ENCODE results near the gene RNPEPL1. TPM values are rescaled to one million over a fixed set of nuclear protein-coding genes. Genes with fewer than 3 reads are reported as not detected.
"Not testable (repeated sequence)": the region's sequence is repeated elsewhere in the genome, so short reads cannot be mapped to it uniquely, and the experiment has no call there.

RNPEPL1 gene
- total RNA-seq, 1 experiment from 2014 or later: 18.1 TPM

DNA sequence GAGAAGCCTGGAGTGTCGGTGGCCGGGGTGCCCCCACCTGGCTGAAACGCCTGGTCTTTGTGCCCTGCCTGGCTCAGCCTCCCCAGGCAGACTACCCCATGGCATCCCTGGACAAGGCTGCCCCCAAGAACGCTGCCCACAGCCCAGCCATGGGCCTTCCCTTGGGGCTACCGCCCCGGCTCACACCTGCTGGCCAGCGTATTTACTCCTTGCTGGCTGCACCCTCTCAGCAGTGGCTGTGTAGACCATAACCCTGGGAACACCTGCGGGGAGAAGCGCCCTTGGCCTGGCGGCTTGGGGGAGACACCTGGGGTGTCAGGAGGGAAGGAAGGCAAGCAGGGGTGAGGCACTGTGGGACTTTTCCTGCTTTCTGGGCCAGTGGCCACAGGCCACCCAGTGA is 35.6 kb downstream of the RNPEPL1 start:
- DNase-seq (ENCODE audit: low read depth): no peak

DNA sequence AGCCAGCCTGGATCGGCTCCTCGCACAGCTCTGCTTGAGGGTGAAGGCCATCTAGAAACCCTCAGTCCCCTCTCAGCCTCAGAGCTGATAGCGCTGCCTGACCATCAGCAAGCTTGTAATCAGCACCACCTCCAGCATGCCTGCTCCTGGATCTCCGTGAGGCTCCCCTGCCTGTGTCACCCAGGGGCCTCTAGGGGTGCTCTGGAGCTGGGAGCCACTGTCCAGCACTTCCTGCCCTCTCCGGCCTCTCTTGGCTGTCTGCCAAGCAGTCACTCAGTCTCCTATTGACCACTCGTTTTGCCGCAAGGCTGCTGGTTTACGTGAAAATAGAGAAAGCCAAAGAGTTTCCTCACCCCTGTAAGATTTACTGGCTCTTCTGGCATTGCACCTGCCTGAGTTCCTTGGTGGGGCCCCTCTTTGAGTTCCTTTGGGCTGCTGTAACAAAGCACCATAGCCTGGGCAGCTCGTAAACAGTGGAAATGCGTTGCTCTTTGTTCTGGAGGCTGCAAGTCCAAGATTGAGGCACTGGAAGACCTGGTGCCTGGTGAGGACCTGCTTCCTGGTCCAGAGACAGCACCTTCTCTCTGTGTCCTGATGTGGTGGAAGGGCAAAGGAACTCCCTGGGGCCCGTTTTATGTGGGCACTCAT is 36.1 kb downstream of the RNPEPL1 start:
- peak; percentile 52 for DNase-seq (ENCODE audit: low read depth)

DNA sequence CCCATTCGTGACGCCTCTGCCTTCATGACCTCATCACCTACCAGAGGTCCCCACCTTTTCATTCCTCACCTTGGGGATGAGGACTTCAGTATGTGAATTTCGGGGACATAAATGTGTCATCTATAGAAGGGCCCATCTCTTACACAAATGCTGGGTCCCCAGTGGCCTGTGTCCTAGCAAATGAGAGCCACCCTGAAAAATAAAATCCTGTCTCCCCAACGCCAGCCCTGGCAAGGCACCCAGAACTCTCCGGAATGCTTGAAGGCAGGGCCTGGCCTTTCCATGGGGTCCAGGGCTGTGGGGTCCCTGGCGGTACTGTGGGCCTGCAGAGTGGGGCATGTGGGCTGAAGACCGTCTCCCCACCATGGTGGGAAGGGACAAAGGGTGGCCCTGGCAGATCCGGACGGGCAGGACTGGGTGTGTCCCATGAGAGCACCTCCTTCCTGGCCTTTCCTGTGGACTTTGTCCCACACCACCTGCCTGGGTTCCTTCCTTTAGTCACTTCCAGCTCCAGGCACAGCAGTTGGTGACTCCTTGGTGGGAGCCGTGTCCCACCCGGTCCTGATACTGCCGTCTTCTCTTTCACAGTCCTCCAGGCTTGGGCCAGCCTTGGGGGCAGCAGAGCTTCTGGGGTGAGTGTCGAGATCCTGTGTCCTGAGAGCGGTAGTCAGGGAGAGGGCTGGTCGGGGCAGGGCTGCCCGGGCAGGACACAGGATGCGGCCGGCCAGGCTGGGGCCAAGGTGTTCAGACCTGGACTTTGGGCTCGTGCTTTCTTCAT is 36.8 kb downstream of the RNPEPL1 start:
- no peak for DNase-seq (ENCODE audit: low read depth)

DNA sequence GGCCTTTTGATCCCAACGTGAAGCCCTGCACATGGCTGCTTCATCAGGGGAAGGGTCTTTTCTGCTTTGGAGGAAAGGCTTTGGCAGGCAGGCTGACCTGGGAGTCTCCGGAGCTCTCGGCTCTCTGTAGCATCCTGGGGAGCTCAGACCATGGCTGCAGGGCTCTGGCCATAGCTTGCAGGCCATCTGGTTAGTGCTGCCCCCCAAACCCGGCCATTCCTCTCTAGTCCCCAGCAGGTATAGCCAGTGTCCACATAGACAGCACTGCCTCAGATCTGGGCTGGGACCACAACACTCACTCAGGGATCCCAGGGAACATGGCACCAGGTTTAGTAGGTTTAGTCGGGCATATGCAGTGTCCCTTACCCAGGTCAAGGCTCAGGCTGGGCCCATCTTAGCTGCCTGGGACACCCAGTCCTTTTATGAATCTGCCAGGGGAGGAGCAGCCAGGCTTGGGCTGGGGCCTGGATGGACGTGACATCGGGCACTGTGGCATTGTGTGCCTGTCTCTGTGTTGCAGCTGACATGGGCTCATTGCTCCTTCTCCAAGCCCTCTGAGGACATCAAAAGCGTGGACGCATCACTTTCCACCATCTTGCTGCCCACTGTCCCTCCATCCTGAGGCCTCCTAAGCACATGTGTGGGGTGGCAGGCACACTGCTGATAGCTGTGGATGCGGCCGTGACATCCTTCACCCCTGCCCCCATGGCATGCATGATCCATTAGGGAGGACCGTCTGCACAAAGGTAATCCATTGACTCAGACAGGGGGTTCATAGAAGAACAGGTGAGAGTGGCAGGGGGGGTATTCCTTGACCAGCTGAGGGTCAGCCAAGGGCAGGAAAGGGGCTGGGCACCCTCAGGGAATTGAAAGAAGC is 37.8 kb downstream of the RNPEPL1 start:
- DNase-seq (ENCODE audit: low read depth): no peak

DNA sequence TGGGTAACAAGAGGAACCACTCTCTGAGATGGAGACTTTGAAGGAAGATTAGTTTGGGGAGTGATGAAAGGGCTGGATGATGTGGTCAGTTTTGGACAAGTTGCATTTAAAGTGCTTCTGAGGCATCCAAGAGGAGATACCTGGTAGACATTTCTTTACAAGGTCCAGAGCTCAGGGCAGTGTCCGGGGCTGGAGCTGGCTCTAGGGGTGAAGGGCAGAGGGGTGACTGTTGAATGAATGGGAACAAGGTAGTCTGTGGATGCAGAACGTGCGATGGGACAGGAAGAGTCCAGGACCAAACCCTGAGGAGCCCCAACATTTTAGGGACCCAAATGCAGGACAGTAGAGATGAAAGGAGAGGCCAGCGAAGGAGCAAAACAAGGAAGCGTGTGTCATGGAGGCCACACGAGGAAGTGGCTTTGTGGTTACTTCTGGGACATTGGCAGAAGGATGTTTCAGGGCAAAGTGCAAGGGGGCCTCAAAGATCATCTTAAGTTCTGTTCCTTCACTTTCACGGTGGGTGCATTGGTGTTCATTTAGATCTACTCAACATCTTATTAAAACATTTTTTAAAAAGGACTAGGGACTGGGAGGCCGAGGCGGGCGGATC is 43.4 kb downstream of the RNPEPL1 start:
- DNase-seq (ENCODE audit: low read depth): no peak

DNA sequence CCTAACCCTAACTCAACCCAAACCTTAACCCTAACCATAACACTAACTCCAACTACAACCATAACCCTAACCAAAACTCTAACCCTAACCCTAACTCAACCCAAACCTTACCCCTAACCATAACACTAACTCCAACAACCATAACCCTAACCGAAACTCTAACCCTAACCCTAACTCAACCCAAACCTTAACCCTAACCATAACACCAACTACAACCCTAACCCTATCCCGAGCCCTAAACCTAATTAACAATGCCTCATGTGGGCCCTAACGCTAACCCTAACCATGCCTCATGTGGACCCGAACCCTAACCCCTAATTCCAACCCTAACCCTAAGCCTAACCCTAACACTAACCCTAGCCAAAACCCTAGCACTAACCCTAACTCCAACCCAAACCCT is 45.5 kb downstream of the RNPEPL1 start:
- no peak for DNase-seq (ENCODE audit: low read depth)

DNA sequence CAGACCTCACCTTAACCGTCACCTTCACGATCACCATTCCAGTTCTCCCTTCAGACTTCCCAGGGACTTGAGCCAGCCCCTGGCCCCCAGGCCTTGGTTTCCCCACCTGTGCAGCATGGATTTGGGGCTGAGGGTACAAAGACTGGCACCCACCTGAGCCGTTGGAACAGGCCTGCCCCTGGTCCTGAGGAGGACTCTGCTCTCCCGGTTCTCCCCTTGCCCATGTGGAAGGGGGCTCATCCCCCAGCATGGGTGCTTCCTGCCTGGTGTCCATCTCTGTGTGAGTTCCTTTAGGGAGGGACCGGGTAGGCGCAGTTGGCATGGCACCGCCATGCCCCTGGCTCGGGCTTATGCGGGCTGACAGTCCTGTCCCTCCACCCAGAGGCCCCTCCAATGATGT is 46.1 kb downstream of the RNPEPL1 start:
- DNase-seq (ENCODE audit: low read depth): no peak

DNA sequence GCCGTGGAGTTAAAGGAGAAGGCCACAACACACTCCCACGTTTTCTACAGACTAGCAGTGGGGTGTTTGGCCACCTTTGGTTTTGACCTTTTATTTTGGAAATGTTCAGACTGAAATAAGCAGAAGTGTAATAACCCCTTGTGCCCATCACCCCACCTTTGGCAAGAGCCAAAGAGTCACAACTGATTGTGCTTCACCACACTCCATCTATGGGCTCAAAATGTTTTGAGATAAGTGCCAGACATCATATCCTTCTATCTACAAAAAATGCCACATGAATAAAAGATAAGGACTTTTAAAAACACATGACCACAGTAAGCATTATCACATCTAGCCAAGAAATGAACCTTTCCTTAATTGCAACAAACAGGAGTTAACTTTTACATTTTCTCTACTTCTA is 47.1 kb downstream of the RNPEPL1 start:
- DNase-seq (ENCODE audit: low read depth): no peak

DNA sequence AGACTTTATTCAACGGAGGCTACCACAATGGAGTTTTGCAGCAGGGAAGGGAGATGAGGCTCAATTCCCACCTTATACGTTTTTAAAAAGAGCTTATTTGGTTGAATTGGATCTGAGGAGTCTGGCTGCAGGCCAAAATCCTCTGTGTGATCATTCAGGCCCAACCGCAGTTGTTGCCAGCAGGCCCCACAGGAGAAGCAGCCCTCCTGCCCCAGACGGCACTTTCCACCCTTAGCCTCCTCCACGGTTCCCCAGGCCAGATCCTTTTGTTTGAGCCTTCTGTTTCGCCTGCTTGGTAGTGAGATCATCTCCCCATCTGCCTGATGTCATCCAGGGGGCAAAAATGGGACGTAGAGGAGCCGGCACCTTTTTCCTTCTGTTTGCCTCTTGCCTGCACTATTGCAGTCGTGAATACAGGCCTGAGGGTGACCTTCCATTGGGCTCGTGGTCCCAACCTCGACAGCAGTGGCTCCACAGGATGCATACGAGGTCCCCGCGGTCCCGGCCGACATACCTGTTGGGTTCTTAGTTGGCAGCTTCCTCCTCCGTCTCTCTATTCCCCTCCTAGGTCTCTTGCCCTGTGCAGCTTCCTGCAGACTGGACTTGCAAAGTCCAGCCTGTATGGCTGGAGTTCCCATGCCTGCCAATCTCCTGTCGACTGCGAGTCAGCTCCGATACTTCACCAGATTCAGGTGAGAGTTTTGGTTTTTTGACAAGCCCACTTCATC is 47.7 kb downstream of the RNPEPL1 start:
- DNase-seq (ENCODE audit: low read depth): no peak

DNA sequence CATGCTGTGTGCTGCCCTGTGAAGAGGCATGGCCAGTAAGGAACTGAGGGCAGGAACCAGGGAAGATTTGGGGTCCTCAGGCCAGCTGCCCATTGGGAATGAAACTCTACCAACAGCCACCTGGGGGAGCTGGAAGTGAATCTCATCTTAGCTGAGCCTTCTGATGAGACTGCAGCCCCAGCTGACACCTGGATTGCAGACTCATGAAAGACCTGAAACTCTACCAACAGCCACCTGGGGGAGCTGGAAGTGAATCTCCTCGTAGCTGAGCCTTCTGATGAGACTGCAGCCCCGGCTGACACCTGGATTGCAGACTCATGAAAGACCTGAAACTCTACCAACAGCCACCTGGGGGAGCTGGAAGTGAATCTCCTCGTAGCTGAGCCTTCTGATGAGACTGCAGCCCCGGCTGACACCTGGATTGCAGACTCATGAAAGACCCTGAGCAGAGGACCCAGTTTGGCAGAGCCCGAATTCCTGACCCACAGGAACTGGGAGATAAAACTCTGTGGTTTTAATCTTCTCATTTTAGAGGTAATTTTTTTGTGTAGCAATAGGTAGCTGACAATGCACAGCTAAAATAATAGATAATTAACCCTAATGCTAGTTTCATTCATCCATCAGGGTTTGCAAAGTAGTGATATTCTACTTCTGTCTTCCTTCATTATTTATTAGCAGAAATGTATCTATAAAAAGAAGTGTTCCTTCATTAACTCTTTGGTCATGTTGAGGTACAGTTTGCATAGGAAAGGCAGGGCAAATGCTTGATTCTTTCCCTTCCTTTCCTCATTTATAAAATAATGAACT is 48.8 kb downstream of the RNPEPL1 start:
- not testable (repeated sequence) for DNase-seq (ENCODE audit: low read depth)

DNA sequence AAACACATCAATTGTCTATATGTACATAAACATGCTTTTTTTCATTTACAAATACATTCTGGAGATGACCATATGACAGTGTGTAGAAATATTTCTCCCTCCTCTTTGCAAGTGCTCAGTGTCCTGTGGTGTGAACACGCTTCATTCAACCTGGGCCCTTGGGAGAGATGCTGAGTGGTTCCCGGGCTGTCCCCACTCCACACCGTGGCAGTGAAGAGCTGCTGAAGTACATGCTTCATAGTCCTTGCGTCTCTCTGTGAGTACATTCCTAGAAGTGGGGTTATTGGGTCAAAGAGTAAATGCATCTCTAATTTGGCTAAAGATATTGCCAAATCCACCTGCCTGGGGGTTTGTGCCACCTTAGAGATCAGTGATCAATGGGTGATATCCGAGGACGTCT is 50.5 kb downstream of the RNPEPL1 start:
- no peak for DNase-seq (ENCODE audit: low read depth)

DNA sequence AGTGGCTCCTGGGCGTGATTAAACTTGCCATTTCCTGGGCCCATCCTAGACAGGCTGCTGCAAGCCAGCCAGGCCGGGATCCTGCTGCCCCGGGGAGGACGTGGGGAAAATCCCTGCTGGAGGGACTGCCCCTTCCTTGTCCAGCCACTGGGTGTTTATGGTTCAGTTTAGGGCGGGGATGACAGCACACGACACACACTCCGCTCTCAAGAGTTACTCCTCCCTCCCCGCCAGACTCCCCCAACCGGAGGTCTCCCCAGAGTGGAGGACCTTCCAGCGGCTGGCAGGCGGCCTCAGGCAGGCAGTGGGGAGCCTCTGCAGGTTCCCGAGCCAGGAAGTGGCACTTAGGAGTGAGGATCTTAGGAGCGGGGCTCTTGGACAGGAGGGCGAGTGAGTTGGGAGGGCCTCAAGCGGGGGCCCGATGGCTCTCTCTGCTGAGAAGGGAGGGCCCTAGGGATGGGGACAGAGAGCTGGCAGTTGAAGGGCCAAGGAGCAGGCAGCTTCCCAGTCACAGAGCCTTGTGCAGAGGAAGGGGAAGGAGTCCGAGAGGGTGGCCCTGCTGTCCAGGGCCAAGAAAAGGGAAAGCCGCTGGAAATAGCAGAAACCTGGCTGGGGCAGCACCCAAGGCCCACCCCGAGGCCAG is 51.3 kb downstream of the RNPEPL1 start:
- DNase-seq (ENCODE audit: low read depth): no peak

DNA sequence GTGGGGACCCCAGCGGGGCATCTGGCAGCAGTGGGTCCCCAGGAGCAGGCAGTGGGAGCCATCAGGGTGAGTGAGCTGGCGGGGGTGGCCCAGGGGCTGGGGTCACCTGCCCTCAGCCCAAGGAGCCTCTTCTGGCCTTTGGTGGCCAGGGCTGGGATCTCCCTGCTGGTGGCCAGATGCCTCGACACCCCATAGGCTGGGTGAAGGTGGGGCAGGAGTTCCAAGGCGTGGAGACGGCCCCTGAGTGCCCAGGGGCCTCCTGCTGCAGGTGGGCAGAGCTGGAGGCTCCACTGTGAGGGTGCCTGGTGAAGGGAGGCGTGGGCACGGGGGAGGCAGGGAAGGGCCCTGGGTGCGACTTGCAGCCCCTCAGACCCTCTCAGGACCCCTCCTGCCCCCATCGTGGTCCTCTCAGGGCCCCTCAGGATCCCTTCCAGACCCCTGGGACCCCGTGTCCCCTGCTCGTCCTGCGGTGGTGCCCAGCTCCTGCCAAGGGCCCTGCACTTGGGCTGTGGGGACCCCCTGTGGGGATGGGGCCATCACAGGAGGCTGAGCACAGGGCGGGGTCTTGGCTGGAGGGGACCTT is 52.0 kb downstream of the RNPEPL1 start:
- no peak for DNase-seq (ENCODE audit: low read depth)

DNA sequence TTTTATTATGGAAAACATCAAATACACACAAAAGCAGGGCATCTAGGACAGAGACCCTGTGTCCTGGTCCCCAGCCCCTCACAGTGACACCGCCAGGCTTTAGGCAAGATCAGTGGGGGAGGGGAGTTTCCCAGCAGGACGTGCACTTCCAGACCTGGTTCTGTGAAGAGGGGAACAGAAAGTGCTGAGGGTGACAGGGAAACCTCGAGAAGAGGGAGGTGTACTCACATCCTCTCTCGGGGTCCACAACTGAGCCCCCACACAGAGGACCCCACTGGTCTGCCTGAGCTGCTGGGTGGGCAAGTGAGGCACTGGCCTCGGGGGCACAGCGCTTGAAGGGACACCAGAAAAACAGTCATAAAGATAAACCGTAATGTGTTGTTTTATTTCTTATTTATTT is 52.6 kb downstream of the RNPEPL1 start:
- DNase-seq (ENCODE audit: low read depth): no peak

DNA sequence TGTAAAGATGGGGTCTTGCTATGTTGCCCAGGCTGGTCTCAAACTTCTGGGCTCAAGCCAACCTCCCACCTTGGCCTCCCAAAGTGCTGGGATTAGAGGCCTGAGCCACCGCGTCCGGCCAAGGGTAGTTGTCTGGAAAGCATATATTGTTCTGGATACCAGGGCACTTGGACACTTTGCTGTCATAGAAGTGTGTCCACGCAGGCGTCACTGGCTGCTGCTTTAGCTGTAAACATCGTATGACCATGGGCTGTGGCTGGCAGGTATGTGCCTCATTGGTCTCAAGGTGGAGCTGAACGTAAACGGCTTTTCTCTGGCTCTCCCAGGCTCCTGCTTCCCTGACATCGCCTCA is 53.8 kb downstream of the RNPEPL1 start:
- DNase-seq (ENCODE audit: low read depth): no peak

DNA sequence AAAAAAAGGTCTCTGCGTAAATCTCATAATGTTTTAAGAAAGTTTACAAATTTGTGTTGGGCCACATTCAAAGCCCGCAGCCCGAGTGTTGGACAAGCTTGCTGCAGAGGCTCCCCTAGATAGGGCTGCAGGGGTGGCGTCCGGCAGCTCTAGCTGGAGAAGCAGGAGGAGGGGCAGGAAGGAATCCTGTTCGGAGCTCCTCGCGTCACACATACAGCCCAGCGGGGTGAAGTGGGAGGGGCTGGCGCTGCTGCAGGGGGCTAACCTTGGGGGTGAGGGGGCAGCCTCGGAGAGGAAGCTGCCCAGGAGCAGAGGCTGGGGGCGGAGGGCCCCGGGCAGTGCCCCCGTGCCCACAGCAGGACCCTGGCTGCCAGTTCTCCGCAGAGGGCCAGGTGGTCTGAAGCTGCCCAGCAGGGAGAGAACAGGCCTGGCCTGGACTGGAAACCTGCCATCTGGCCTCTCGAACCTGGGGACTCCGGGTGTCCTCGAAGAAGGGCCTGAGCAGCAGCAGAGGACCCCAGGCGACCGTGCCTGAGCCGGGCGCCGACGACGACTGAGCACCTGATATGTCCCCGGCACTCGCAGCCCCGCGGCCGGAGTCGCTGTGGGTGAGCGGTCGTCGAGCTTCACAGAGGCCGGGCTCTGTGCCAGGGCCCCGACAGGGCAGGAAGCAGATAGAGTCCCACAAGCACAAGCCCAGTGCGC is 54.4 kb downstream of the RNPEPL1 start:
- DNase-seq (ENCODE audit: low read depth): no peak

DNA sequence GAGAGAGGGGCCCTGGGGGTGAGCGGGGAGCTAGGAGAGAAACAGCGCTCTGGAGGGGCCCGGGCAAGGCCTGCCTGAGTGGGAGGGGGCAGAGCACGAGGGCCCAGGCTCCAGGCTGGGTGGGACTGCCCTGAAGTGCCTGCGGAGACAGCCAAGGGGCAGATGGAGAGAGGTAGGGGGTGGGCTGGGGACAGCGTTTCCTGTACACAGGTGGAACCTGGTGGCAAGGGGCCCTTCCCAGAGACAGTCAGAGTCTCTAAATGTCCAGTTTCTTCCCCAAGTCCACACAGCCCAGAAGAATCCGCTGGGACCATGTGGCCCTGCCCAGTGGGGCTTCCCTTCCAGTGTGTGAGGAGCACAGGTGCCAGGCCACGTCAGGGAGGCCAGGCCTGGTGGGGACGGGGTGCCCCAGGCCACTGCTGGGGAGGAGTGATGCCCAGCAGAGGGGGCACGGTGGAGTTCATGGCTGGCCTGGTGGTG is 55.3 kb downstream of the RNPEPL1 start:
- DNase-seq (ENCODE audit: low read depth): no peak

DNA sequence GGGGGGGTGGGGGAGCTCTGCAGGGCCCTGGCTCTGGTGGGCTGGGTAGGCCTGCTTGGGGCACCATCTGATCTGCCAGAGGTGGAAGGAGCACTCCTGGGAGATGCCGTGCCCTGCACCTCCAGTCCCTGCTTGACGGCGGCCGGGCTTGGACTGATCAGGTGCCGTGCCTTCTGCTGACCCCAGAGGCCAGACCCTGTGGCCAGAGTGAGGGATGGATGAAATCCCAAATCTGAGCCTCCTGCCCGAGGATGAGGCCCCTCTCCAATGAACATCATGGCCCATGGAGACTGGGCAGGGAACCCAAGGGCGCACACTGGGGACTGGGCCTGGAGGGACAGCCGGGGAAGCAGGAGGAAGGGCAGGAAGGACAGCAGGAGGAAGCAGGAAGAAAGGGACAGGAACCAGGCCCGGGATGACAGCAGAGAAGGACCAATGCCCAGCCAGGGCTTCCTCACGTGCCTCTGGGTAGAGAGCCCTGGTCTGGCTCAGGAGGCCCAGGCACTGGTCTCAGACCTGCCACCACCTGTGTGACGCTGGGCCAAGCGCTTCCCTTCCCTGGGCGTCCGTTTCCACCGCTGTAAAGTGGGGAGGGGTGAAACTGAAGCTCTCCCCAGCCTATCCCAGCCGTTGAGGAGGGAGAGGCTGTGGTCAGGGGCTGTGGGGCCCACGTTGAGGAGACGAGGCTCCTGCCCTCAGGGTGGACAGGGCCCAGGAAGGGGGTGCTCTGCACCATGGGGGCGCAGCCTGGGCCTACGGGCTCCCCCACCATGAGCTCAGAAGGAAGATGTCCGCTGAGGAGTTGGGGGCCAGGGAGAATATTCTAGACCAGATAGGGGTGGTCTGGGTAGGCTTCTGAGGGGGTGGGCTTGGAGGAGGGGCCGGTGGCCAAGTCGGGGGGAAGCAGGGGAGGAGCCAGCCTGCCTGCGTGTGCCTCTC is 56.0 kb downstream of the RNPEPL1 start:
- no peak for DNase-seq (ENCODE audit: low read depth)

Data from M059J (cell line).